GM18873 (cell line): ENCODE results near the gene SLC66A3.
"Not testable (repeated sequence)": the region's sequence is repeated elsewhere in the genome, so short reads cannot be mapped to it uniquely, and the experiment has no call there.

Source experiments
- ATAC-seq: cut with Tn5 transposase; IDR thresholded peaks from one replicate; pipeline ENCODE4 v1.9.1; 2021; ENCODE audit warnings: mild to moderate bottlenecking, moderate library complexity, moderate number of reproducible peaks; ENCODE audit not compliant: unreplicated experiment, low FRiP score

Gene SLC66A3

GRCh38 chr2:11160731-11161455 is 5.6 kb downstream of the SLC66A3 start:
- ATAC-seq, result peak; percentile 38

GRCh38 chr2:11161747-11162146 is 6.5 kb downstream of the SLC66A3 start:
- ATAC-seq, result no peak

GRCh38 chr2:11163439-11164317 is 8.4 kb downstream of the SLC66A3 start:
- ATAC-seq, result no peak

GRCh38 chr2:11165046-11165445 is 9.8 kb downstream of the SLC66A3 start:
- ATAC-seq, result not testable (repeated sequence)

- no peak for ATAC-seq
These were observed 11.2 kb downstream of the SLC66A3 start for GRCh38 chr2:11166476-11166875.

GRCh38 chr2:11168488-11168887 is 13.2 kb downstream of the SLC66A3 start:
- no peak for ATAC-seq

GRCh38 chr2:11169333-11169732 is 14.1 kb downstream of the SLC66A3 start:
- ATAC-seq, result no peak

GRCh38 chr2:11174222-11174621 is 19.0 kb downstream of the SLC66A3 start:
- ATAC-seq, result no peak

GRCh38 chr2:11175293-11175795 is 20.1 kb downstream of the SLC66A3 start:
- no peak for ATAC-seq

GRCh38 chr2:11177871-11178690 is 22.8 kb downstream of the SLC66A3 start:
- no peak for ATAC-seq

- no peak for ATAC-seq
These were observed 23.9 kb downstream of the SLC66A3 start for GRCh38 chr2:11179196-11179595.

GRCh38 chr2:11179899-11180298 is 24.6 kb downstream of the SLC66A3 start:
- no peak for ATAC-seq

GRCh38 chr2:11180653-11181052 is 25.4 kb downstream of the SLC66A3 start:
- ATAC-seq, result no peak

GRCh38 chr2:11182951-11183350 is 27.7 kb downstream of the SLC66A3 start:
- ATAC-seq, result no peak

GRCh38 chr2:11186145-11186544 is 30.9 kb downstream of the SLC66A3 start:
- no peak for ATAC-seq

GRCh38 chr2:11187083-11187619 is 31.9 kb downstream of the SLC66A3 start:
- no peak for ATAC-seq

- no peak for ATAC-seq
These were observed 32.5 kb downstream of the SLC66A3 start for GRCh38 chr2:11187731-11188130.

- ATAC-seq, result no peak
These were observed 41.0 kb downstream of the SLC66A3 start for GRCh38 chr2:11196246-11196645.

GRCh38 chr2:11200651-11201050 is 45.4 kb downstream of the SLC66A3 start:
- ATAC-seq, result no peak

GRCh38 chr2:11201969-11202368 is 46.7 kb downstream of the SLC66A3 start:
- ATAC-seq, result no peak
